Measurements from ENCODE around the gene AFG3L2. TPM values are rescaled to one million over a fixed set of nuclear protein-coding genes. Genes with fewer than 3 reads are reported as not detected.

Gene AFG3L2
- total and polyA plus RNA-seq, 9 of the 15 experiments (the other 6 are each of a cell fraction or from before 2014, with no cell fraction given): 24.1 to 109 (median 84.0) TPM

DNA sequence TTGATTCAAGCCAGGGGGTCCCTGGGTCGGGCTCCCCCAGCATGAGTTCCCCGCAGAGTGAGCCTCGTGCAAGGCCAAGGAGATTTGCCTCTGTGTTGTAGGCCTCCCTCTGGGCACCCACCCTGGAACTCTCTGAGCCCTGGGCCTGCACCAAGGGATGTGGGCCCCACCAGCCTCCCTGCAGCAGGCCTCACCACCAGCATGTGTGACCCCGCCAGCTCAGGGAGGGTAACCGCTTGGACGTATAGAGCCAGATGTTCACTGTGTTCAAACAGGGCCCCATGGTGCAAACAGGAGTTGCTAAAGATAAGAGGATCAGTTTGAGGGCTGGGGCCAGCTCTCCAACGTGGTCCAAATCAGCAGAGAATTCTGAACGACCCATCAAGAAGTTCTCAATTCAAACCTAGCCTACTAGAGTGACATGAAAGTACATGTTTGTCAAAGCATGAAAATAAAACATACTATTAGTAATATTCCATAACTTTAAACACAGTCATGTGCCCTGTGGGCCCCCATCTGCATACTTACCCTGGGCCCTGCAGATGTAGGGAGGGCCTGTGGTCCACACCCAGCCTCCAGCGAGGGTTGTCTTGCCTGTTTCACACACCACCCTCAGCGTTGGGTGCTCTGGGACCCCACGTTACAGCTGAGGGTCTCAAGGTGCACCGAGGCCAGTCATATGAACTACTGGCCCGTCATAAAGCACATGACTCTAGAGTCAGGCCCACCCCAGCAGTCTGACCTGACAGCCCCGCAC lies 74.5 kb downstream of the AFG3L2 start (continued):
- TF ChIP-seq, protein P1, sequence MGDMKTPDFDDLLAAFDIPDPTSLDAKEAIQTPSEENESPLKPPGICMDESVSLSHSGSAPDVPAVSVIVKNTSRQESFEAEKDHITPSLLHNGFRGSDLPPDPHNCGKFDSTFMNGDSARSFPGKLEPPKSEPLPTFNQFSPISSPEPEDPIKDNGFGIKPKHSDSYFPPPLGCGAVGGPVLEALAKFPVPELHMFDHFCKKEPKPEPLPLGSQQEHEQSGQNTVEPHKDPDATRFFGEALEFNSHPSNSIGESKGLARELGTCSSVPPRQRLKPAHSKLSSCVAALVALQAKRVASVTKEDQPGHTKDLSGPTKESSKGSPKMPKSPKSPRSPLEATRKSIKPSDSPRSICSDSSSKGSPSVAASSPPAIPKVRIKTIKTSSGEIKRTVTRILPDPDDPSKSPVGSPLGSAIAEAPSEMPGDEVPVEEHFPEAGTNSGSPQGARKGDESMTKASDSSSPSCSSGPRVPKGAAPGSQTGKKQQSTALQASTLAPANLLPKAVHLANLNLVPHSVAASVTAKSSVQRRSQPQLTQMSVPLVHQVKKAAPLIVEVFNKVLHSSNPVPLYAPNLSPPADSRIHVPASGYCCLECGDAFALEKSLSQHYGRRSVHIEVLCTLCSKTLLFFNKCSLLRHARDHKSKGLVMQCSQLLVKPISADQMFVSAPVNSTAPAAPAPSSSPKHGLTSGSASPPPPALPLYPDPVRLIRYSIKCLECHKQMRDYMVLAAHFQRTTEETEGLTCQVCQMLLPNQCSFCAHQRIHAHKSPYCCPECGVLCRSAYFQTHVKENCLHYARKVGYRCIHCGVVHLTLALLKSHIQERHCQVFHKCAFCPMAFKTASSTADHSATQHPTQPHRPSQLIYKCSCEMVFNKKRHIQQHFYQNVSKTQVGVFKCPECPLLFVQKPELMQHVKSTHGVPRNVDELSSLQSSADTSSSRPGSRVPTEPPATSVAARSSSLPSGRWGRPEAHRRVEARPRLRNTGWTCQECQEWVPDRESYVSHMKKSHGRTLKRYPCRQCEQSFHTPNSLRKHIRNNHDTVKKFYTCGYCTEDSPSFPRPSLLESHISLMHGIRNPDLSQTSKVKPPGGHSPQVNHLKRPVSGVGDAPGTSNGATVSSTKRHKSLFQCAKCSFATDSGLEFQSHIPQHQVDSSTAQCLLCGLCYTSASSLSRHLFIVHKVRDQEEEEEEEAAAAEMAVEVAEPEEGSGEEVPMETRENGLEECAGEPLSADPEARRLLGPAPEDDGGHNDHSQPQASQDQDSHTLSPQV (IDR thresholded peaks at IDR 0.05): peak; percentile 95
- TF ChIP-seq TCF3 (CRISPR knock-in tag; IDR thresholded peaks at IDR 0.05): peak; percentile 93
- peak; percentile 82 for TF ChIP-seq SNIP1 (IDR thresholded peaks at IDR 0.05; ENCODE audit: low read depth)
- TF ChIP-seq, protein P2, sequence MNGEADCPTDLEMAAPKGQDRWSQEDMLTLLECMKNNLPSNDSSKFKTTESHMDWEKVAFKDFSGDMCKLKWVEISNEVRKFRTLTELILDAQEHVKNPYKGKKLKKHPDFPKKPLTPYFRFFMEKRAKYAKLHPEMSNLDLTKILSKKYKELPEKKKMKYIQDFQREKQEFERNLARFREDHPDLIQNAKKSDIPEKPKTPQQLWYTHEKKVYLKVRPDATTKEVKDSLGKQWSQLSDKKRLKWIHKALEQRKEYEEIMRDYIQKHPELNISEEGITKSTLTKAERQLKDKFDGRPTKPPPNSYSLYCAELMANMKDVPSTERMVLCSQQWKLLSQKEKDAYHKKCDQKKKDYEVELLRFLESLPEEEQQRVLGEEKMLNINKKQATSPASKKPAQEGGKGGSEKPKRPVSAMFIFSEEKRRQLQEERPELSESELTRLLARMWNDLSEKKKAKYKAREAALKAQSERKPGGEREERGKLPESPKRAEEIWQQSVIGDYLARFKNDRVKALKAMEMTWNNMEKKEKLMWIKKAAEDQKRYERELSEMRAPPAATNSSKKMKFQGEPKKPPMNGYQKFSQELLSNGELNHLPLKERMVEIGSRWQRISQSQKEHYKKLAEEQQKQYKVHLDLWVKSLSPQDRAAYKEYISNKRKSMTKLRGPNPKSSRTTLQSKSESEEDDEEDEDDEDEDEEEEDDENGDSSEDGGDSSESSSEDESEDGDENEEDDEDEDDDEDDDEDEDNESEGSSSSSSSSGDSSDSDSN (IDR thresholded peaks at IDR 0.05; ENCODE audit: borderline replicate concordance in 1 of 2, low read depth in 2 of 2, low read length in 2 of 2): peak in 1 of 2 experiments; percentile 61; a peak in 1 of 4 replicates
- 0 out of 2 replicates have a peak, but pooled peaks have one; percentile 32 for TF ChIP-seq MXI1 (IDR thresholded peaks at IDR 0.05; ENCODE audit: low read depth, low read length)
- TF ChIP-seq BCOR (IDR thresholded peaks at IDR 0.05): no peak
- TF ChIP-seq, protein P3, sequence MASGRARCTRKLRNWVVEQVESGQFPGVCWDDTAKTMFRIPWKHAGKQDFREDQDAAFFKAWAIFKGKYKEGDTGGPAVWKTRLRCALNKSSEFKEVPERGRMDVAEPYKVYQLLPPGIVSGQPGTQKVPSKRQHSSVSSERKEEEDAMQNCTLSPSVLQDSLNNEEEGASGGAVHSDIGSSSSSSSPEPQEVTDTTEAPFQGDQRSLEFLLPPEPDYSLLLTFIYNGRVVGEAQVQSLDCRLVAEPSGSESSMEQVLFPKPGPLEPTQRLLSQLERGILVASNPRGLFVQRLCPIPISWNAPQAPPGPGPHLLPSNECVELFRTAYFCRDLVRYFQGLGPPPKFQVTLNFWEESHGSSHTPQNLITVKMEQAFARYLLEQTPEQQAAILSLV (tag; IDR thresholded peaks at IDR 0.05): 0 out of 2 replicates have a peak, but pooled peaks have one; percentile 21
- TF ChIP-seq, protein P4, sequence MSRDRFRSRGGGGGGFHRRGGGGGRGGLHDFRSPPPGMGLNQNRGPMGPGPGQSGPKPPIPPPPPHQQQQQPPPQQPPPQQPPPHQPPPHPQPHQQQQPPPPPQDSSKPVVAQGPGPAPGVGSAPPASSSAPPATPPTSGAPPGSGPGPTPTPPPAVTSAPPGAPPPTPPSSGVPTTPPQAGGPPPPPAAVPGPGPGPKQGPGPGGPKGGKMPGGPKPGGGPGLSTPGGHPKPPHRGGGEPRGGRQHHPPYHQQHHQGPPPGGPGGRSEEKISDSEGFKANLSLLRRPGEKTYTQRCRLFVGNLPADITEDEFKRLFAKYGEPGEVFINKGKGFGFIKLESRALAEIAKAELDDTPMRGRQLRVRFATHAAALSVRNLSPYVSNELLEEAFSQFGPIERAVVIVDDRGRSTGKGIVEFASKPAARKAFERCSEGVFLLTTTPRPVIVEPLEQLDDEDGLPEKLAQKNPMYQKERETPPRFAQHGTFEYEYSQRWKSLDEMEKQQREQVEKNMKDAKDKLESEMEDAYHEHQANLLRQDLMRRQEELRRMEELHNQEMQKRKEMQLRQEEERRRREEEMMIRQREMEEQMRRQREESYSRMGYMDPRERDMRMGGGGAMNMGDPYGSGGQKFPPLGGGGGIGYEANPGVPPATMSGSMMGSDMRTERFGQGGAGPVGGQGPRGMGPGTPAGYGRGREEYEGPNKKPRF (IDR thresholded peaks at IDR 0.05; ENCODE audit: low read depth, low read length): no peak
- TF ChIP-seq CREM (IDR thresholded peaks at IDR 0.05; ENCODE audit: low read depth): peak; percentile 51
- TF ChIP-seq PML (IDR thresholded peaks at IDR 0.05; ENCODE audit: low read length): 0 out of 2 replicates have a peak, but pooled peaks have one; percentile 63
- peak in 1 of 2 experiments; percentile 79; a peak in 2 of 3 replicates for TF ChIP-seq CBX3 (IDR thresholded peaks at IDR 0.05; ENCODE audit: borderline replicate concordance in 1 of 2, low read length in 2 of 2)
- peak; percentile 49; the same call in 1 of the 2 replicates for TF ChIP-seq MYNN (IDR thresholded peaks at IDR 0.05)
- TF ChIP-seq MYNN (CRISPR knock-in tag; IDR thresholded peaks at IDR 0.05): no peak
- TF ChIP-seq FOXP1 (CRISPR knock-in tag; IDR thresholded peaks at IDR 0.05): peak; percentile 57; the same call in 1 of the 2 replicates
- TF ChIP-seq, protein P5, sequence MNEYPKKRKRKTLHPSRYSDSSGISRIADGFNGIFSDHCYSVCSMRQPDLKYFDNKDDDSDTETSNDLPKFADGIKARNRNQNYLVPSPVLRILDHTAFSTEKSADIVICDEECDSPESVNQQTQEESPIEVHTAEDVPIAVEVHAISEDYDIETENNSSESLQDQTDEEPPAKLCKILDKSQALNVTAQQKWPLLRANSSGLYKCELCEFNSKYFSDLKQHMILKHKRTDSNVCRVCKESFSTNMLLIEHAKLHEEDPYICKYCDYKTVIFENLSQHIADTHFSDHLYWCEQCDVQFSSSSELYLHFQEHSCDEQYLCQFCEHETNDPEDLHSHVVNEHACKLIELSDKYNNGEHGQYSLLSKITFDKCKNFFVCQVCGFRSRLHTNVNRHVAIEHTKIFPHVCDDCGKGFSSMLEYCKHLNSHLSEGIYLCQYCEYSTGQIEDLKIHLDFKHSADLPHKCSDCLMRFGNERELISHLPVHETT (CRISPR knock-in tag; conservative IDR thresholded peaks at IDR 0.05 in 1 of 2, IDR thresholded peaks at IDR 0.05 in 1 of 2): peak in 1 of 2 experiments; percentile 68; a peak in 2 of 4 replicates
